GM18867 (cell line): Measurements from ENCODE around the gene DYSF.

Experiments used
- ATAC-seq: cut with Tn5 transposase; IDR thresholded peaks from one replicate; pipeline ENCODE4 v1.9.1; 2021; ENCODE audit warnings: mild to moderate bottlenecking, moderate library complexity; ENCODE audit not compliant: unreplicated experiment

Gene DYSF

DNA sequence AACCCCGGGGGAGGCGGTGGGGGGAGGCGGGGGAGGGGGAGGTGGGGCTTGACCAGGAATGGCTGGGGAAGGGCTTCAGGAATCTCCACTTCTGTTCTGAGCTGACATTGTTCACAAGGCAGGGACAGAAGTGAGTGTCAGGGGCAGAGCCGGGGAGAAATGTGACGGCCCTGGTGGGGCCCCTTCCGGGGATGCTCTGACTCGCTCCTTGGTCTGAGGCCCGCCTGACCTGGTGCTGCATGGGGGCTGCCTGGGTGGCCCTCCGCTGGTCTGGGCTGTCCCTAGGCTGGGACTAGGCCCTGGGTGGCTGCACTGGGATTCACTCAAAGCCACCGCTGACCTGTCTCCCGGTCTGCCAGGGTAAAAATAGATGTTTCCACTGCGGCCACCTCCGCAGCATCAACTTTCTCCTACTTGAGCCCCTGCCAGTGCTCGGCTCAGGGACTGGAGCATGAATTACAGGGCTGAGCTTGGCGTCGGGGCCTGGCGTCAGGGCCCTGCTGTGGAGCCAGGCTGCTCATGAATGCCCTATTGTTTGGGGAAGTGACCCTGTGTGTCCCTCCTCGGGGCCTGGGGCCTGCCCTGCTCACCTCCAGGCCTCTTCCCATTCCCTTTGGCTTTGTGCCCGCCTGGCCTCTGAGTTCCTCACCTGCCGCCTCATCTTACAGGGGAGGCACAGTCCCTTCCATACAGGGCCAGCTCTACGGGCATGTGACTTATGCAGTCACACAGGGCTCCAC lies 247.5 kb downstream of the DYSF start:
- no peak for ATAC-seq

DNA sequence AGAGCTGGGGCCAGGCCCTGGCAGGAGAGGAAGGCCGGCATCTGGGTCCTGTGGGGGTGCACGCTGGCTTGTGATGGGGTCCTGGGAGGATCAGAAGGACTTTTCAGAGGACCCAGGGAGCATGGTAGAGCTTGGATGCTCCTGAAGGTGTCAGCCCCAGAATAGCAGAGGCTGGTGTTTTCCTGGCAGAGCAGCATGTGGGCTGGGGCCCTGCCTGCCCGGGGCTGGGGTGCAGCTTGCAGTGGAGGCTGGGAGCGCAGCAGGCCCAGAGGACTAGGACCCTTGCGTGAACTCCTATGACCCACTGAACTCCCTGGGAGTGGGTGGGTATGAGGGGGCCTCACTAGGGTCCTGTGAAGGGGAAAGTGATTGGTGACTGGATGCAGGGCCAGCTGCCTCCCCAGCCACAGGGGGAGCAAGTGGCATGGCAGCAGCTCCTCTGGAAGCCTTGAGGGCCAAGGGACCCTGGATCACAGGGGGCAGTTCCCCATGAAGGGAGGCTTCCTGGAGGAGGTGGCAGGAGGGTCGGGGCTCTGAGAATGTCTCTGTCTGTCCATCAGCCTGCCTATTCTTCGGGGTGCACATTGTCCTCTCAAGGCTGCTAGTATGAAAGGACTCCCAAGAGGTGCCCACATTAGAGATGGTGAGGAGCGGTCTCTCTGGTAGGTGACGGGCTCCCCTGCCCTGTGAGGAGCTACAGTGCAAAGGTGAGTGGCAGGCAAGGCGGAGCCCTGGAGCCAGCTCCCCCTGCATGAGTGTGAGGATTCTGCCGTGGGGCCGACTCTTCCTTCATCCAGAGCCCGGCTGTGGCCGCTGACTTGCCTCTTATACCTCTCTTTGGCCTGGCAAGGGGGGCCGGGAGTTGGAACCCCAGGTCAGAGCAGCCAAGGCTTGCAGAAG lies 249.0 kb downstream of the DYSF start:
- ATAC-seq: no peak

DNA sequence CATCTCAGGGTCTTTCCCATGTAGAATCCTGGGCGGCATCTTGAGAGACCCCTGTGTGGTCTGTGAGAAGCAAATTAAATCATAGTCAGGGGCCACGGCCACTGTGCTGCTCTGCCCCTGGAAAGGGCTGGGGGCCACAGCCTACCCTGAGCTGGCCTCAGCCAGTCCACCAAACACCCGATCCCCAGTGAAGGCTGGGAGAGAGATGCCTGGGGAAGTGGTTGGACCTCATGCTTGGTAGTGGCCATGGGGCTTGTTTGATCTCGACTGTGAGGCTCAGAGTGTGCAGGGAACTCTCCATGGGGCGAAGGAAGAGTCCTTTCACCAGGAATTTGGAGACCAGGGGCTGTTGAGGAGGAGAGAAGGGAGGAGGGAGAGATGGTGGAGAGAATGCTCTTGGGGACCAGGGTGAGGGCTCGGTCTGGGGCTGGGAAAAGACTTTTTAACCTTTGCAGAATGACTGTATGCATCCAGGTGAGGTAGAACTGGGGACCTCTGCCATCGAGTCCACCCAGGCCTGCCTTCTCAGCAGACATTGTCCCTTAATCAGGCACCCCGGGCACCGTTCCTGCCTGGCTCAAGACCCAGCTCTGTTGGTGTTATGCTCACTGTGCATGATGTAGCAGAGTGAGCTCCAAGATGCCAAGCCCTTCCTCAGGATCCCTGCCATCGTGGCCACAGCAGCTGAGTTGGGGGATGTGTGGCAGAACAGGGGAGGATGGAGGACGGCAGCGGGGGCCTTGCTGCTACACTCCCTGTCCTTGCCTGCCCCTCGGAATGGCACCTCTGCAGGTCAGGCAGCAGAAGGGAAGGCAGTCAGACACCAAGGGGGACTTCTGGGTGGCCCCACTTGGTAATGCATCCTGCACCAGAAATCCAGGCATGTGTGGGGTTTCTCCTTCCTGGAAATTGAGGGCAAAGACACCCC lies 249.9 kb downstream of the DYSF start:
- ATAC-seq: no peak

DNA sequence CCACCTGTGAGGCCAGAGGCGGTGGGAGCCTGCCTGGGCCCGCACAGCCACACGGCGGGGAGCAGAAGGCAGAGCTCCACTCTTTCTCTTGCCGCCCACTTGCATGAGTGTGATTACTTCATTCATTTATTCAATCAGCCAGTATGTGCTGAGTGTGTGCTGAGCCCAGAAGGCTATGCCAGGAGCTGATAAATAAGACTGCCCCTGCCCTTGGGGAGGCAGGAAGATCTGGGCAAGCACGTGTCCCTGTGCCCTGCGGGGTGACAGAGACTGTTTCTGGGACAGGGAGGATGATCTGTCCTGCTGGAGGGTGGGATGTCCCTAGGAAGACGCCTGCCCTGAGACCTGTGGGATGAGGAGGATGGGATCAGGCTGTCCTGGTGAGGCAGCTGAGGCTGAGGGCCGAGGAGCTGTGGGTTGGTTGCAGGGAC lies 250.8 kb downstream of the DYSF start:
- ATAC-seq: no peak

GRCh38 chr2:71704688-71705087 lies 251.3 kb downstream of the DYSF start:
- ATAC-seq: no peak

GRCh38 chr2:71705171-71705960 lies 252.0 kb downstream of the DYSF start:
- no peak for ATAC-seq

- no peak for ATAC-seq
Observed at GRCh38 chr2:71706121-71706520, 252.8 kb downstream of the DYSF start.

DNA sequence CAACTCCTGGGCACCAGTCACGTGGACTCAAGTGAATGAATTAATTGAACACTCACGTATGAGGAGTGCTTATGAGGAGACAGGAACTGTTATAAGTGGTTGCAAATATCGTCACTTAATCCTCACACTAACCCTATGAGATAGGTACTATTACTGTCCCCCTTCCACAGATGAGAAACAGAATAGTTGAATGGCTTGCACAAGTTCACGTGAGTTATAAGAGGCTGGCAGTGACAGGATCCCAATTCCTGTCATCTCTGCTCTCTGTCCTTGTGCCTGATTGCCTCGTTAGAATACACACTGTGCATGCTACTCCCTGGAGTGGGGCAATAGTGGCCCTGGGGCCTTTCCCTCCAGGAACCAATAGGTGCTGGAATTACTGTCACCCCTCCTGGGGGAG lies 253.5 kb downstream of the DYSF start:
- ATAC-seq: no peak

DNA sequence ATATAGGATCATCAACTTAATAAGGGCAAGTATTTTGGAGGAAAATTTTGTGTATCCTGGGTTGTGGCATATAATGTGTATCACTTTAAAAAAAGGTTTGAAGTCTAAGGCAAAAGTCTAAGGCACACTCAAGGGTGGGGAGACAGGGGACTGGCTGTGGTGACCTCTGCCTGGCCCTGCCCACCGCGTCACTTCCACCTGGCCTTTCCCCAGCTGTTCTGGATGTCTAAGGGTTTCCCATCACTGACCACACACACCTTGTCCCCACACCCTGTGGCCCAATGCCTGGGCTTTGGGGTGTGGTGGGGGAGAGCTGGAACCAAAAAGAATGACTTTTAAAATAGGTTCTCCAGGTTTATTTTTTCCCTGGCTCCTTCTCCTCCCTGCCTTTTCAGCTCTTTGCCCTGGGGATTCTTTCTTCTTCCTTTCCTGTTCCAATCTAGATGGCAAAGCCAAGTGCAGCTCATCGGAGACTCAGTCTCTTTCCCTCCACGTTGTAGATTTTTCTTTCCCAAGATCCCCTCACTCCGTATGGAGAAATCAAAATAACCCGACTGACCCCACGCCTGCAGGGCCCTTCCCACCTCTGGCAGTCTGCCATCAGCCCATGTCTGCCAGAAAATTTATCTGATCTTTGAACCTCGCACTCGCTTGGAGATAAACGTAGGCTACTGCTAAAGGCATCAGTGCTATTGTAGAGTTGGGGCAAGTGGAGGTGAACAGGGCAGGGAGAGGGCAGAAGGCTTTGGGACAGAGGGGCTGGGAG lies 257.2 kb downstream of the DYSF start:
- ATAC-seq: no peak

DNA sequence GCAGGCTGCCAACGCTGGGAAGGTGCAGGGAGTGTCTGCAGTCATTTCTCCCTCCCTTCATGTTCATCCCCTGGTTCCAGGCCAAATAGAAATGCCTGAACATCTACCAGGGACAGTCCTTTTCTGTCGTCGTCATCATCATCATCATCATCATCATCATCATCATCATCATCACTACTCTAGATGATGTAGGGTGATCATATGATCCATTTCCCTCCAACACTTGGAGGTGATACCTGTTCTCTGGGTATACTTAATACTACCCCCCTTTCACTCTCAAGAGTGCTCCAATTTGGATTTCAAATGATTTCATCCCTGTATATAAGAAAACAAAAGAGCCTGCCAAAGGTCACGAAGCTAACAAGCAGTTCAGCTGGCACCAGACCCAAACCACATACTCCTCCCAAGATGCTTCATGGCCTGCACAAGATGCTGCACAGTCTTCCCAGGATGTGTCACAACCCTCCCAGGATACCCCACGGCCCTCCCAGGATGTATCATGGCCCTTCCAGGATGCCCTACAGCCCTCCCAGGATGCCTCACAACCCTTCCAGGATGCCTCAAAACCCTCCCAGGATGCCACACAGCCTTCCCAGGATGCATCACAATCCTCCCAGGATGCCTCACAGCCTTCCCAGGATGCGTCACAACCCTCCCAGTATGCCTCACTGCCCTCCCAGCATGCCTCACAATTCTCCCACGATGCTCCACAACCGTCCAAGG lies 257.9 kb downstream of the DYSF start:
- no peak for ATAC-seq

DNA sequence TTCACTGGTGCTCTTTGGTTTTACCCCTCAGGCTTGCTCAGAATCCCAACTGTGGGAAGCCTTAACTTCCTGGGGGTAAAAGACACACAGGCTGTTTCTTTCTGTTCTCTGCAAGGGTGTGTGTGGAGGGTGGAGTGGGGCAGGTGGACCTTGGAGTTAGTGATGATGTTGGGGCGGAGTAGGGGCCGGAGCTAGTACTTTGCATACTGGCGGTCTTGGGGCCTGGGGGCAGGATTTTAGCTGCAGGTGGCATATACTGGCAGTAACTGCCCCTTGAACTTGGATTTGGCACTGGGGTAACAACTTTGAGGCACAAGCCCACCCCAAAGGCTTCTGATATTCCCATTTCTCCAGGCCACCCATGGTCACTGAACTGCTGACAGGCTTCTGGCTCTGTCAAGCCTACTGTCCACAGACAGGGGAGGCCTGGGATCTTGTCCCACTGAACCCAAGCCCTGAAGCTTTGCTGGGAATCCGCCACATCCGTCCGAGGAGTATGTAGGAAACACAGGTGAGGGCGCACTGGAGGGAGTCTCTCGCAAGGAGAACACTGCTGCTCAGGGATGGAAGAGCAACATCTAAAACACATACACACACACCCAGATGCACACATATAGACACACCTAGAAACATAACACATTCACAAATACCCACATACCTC lies 258.9 kb downstream of the DYSF start:
- no peak for ATAC-seq

DNA sequence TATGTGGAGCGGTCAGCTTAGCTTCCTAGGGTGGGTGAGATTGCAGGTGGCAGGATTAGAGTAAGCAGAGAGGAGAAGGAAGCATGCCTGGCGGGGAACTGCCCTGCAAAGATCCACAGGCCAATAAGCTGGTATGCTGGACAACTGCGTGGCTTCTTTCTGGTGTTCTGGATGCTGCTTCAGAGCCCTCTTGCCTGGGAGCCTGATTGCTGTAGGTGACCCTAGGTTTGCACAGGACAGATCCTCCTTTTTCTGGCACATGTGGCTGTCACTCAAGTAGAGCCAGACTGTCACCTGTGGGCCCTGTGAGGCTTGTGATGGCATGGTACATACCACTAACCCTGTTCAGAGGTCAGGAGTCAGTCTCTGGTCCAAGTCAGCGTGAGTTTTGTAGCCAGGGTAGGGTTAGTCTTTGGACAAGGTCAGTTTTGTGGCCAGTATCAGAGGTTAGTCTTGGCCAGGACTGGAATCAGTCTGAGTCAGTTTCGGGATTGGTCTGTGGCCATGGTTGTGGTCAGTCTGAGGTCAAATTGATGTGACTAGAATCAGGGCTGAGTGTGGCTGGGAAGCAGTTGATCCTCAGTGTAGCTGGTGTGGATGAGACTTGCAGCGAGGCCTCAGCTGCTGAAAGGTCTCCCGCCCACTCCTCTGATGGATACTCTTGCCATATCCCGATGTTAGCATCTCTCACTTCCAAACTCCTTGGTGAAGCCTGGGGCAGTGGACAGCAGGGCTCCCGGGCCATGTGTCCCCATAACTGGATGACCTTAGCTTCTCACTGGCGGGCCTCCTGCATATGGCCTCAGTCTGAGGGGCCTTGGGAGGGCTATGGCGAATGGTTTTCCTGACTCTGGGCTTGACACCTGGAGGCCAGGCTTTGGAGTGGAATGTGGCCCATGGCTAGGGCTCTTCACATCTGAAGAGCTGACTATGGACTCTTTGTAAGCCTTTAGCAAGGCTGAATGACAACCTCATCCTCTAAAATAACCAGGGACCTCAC lies 260.5 kb downstream of the DYSF start:
- no peak for ATAC-seq

DNA sequence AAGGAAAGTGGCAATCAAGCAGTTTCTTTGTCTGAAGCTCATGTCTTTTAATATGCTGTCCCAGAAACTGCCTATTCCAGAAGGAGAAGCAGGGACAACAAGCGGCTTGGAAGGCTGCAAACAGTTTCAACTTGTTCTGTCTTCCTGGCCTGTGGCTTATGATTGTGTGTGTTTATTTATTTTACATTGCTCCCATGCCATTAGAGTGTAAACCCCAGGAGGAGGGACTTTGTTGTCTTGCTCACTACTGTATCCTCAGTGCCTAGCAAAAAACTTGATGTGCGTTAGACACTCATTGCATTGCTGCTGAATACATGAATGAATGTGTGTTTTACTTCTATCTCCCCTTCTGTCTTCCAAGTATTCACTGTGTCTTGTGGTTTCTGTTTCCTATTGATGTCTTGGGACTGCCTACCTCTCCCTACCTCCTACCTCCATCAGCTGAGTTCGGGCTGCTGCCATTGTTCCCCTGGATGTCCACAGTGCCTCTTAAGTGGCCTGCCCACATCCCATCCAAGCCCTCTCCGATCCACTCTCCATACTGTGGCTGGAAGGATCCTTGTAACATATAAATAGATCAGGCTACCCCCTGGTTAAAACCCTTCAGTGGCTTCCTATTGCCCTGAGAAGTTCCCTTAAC lies 261.4 kb downstream of the DYSF start:
- no peak for ATAC-seq

DNA sequence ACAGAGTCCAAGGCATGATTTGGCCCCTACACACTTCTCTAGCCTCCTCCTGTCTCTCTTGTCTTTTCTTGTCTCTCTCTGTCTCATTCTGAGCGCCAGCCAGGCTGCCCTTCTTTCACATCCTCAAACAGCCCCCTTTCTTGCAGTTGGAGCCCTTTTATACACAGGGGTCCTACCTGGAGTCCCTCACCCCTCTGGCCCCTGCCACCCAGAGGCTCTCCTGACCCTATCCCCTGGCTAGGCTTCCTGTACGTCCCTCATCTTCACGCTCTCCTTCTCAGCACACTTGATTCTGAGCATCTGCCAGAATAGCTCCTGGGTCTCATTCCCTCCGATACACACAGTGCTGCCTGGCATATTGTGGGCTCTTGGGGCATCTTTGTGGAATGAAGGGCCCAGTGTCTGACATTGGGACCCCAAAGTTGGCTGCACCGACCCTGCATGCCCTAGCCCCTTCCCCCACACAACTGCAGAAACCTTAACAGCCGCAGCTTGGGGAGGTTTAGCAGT lies 261.9 kb downstream of the DYSF start:
- no peak for ATAC-seq

DNA sequence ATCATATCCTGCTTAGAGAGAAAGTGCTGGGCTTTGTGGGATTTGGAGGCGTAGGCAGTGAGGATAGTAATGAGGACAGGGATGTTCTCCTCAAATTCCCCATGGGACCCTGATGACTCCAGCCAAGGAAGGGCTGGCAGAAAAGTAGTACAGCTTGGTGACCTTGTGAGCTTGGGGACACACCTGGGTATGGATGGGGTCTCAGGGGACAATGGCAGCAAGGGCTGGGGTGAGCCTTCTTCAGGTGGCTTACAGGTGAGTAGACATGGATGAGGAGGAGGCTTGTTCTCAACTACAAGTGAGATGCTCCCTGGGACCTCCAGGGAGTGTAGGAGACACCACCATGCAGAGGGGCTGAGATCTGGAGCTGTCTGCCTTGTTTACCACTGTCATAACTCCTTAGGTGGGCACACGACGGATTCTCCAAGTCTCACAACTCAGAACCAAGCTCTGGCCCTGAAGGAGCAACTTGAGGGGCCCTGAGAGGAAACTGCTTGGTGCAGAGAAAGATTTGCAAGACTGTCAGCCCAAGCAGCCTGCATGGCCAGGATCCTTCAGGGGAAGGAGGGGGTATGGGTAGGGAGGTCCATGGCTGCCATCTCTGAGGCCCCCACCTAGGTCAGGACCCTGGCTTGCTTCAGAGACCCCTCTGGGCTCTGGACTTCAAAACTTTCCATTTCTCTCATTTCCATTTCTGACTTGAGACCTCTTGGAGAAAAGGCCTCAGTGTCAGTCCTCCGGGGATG lies 262.8 kb downstream of the DYSF start:
- no peak for ATAC-seq
